GM18867 (cell line): Measurements from ENCODE around the gene ARAP3.
A peak's percentile ranks its signal among the peaks of the same experiment; 100 is the strongest.
"Not testable (repeated sequence)": the region's sequence is repeated elsewhere in the genome, so short reads cannot be mapped to it uniquely, and the experiment has no call there.

ENCODE experiments used
- ATAC-seq: cut with Tn5 transposase; IDR thresholded peaks from one replicate; pipeline ENCODE4 v1.9.1; 2021; ENCODE audit warnings: mild to moderate bottlenecking, moderate library complexity; ENCODE audit not compliant: unreplicated experiment

Gene ARAP3

GRCh38 chr5:141618030-141618803, 63.8 kb downstream of the ARAP3 start:
- peak; percentile 26 for ATAC-seq

GRCh38 chr5:141617682-141618029, 64.4 kb downstream of the ARAP3 start:
- no peak for ATAC-seq

GRCh38 chr5:141617128-141617527, 64.9 kb downstream of the ARAP3 start:
- ATAC-seq: no peak

GRCh38 chr5:141615991-141616720, 65.9 kb downstream of the ARAP3 start:
- no peak for ATAC-seq

DNA sequence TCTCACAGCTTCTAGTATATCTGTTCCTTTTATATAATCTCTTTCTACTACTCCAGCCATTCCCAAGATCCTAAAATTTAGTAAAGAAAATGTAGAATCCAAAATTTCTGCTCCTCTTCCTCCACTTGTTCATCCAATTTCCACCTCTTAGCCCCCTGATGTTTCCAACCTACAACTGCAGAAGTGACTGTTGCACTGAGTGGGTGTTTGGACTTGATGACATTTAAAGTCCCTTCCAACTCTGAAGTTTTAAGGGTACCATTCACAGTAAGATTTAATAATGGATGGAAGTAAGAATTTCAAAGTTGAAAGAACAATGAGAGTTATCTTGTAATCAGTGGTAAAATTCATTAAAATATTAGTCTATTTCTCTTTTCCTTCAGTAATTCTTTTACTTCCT, 68.7 kb downstream of the ARAP3 start:
- no peak for ATAC-seq

DNA sequence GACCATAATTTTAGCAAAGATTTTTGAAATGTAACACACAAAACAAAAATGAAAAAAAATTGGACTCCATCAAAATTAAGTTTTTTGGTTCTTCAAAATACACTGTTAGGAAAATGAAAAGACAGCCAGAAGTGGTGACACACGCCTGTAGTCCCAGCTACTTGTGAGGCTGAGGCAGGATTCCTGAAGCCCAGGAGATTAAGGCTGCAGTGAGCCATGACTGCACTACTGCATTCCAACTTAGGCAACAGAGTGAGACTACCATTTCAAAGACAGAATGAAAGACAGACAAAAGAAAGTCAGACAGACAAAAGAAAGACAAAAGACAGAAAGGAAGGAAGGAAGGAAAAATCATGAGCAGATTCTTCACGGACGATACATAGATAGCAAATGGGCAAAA, 70.7 kb downstream of the ARAP3 start:
- no peak for ATAC-seq

- ATAC-seq: not testable (repeated sequence)
These were observed 72.1 kb downstream of the ARAP3 start for GRCh38 chr5:141609921-141610320.

DNA sequence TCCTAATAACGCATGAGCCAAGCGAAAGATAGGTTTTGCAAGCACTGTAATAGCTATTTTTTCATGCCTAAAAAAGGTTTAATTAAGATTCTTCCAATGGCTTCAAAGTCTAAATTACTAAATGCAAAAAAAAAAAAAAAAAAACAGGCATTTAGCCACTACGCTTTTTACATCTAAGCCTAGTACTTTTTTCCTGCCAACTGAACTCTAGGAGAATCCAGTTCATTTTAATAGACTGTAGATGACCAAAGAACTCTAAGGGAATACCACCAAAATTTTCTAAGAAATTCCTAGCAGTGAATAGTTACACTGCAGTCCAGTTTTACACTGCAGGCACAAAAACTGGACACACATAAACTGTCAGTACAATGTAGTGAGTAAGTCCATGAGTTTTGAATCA, 73.0 kb downstream of the ARAP3 start:
- ATAC-seq: no peak

DNA sequence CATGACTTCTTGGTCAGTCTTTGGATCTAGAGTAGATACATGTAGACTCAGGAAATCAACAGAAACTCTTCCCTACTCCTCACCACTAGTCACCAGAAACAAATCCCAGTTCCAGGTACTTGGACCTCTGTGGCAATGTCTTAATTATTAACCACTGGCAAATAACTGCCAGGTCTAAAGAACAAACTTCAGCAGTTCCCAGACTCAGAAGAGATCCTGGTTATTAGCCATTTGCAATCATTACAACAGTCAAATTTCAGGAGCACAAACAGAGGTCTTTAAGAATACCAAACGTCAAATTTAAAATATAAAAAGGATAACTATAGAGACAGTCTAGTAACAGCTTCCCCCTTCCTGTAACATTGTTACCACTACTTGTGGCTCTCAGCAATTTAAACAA, 73.5 kb downstream of the ARAP3 start:
- ATAC-seq: no peak

DNA sequence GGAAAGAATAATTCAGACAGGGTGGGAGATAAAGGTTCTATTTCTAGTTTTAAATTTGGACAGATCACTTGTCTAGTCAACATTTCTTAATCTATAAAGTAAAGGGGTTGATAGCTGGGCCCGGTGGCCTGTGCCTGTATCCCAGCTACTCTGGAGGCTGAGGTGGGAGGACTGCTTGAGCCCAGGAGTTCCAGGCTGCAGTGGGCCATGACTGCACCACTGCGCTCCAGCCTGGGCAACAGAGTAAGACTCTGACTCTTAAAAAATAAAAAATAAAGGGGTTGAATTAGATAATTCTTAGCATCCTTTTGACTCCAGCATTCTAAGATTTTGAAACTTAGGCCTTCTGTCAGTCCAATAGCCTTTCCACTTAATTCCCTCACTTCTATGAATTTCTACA, 74.0 kb downstream of the ARAP3 start:
- ATAC-seq: no peak

GRCh38 chr5:141605523-141606277, 76.3 kb downstream of the ARAP3 start:
- peak; percentile 97 for ATAC-seq

DNA sequence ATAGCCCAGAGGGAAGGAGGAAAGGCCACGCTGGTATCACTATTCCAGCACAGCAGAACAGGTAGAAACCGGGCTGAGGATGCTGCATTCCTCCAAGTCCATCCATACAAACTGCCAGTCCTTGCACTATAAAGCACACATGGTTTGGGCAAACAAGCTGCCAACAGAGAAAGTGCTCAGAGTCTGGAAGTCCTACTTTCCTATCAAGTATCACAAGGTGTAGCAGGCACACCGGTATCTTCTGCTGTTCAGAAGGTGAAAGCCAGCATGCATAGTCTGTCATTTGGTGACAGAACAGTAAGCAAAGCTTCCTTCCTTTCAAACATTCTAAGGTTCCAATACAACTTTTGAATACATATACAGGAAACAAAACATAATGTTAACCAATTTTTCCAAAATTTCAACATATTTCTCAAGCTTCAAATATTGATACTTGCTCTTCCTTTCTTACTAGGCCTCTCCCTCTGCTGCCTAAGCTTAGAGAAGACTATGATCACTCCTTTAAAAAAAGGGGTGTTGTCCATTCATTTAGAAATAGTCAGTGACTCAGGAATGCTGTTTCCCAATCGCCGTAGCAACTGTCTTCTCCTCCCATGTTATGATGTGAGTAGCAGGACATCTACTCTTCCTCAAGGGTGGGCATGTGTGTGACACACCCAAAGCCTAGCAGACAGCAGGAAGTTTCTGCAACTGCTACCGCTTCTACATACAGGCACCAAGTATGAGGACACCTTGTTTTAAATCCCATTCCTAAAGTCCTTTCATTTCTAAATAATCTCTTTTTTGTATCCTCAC, 77.9 kb downstream of the ARAP3 start:
- no peak for ATAC-seq
